ENCODE results near the gene CFAP77. TPM values are rescaled to one million over a fixed set of nuclear protein-coding genes. Genes with fewer than 3 reads are reported as not detected.

Gene CFAP77
- total RNA-seq, 4 donors from 2014 or later, result not detected

DNA sequence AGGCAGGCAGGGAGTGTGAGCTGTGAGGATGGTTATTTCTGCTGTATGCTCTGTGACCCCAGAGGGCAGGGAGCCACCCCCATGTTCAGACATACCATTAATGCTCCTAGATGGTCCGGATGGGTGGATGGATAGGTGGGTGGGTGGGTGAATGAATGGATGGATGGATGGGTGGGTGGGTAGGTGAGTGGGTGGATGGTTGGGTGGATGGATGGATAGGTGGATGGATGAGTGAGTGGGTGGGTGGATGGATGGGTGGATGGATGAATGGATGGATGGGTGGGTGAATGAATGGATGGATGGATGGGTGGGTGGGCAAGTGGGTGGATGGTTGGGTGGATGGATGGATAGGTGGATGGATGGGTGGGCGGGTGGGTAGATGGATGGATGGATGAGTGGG, 109.0 kb downstream of the CFAP77 start:
- H3K4me3 ChIP-seq, result no peak overlapping the region
- H3K4me1 ChIP-seq, result no peaks in the 10 kb centered on the region
- DNase-seq, result no peak
- H3K27ac ChIP-seq, result no peak overlapping the region
- WGBS, 2 donors (ENCODE audit: low coverage in 1 of 2), result 40 to 69% methylated on average over 1 to 2 of the region's 2 CpGs
- H3K36me3 ChIP-seq, result no peaks in the 10 kb centered on the region
- in situ Hi-C loops (cut with MboI; ENCODE audit: low pct_ligation_motif_present in 1 of 4, low pct_unique_long_range_greater_than_20kb in 1 of 4, low sequenced_read_pairs in 3 of 4) (loop anchor here in 1 of 4 donors (10.0 kb wide), 2 partner anchors 56 to 286 kb away; no protein-coding TSS in a partner anchor), intact Hi-C loops (cut with DNase I; ENCODE audit: low total_unique reads) (no loop called here)
- H3K9me3 ChIP-seq, result no peaks in the 10 kb centered on the region
- H3K27me3 ChIP-seq, result peaks cover 17% of the 10 kb centered on the region
- TF ChIP-seq EP300 (IDR thresholded peaks at IDR 0.05; ENCODE audit: low read depth), result no peak
- no peak for TF ChIP-seq POLR2AphosphoS5 (IDR thresholded peaks at IDR 0.05)
- TF ChIP-seq, protein P1, sequence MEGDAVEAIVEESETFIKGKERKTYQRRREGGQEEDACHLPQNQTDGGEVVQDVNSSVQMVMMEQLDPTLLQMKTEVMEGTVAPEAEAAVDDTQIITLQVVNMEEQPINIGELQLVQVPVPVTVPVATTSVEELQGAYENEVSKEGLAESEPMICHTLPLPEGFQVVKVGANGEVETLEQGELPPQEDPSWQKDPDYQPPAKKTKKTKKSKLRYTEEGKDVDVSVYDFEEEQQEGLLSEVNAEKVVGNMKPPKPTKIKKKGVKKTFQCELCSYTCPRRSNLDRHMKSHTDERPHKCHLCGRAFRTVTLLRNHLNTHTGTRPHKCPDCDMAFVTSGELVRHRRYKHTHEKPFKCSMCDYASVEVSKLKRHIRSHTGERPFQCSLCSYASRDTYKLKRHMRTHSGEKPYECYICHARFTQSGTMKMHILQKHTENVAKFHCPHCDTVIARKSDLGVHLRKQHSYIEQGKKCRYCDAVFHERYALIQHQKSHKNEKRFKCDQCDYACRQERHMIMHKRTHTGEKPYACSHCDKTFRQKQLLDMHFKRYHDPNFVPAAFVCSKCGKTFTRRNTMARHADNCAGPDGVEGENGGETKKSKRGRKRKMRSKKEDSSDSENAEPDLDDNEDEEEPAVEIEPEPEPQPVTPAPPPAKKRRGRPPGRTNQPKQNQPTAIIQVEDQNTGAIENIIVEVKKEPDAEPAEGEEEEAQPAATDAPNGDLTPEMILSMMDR (IDR thresholded peaks at IDR 0.05), result no peak
- TF ChIP-seq POLR2A (IDR thresholded peaks at IDR 0.05), result no peak

DNA sequence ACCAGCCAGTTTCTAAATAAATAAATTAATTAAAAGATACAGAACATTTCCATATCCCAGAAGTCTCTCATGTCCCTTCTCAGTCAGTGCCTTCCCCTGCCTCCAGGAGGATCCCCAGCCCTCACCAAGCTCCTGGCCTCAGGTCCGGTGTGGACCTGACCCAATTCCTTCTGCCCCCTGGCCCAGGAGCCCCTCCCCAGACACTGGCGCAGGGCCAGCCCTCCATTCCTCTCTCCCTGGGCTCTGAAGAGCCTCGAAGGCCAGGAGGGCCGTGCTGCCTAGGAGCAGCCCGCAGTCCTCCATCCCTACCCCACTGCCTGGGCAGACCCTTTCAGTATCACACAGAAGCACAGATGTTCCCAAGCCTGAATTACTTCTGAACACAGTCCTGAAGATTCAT, 110.6 kb downstream of the CFAP77 start:
- intact Hi-C loops (cut with DNase I; ENCODE audit: low total_unique reads), result no loop called here
- TF ChIP-seq EP300 (IDR thresholded peaks at IDR 0.05; ENCODE audit: low read depth), result no peak
- H3K27ac ChIP-seq, result no peak overlapping the region
- no peaks in the 10 kb centered on the region for H3K9me3 ChIP-seq
- H3K27me3 ChIP-seq, result peaks cover 7% of the 10 kb centered on the region
- DNase-seq, result no peak
- in situ Hi-C loops (cut with MboI; ENCODE audit: low pct_ligation_motif_present in 1 of 4, low pct_unique_long_range_greater_than_20kb in 1 of 4, low sequenced_read_pairs in 3 of 4), result no loop called here
- no peaks in the 10 kb centered on the region for H3K36me3 ChIP-seq
- 85% methylated on average over 5 of the region's 5 CpGs; no CpG with 5 or more reads in 1 of the 2 donors for WGBS, 2 donors (ENCODE audit: low coverage in 1 of 2)
- no peaks in the 10 kb centered on the region for H3K4me1 ChIP-seq
- H3K4me3 ChIP-seq, result no peak overlapping the region

DNA sequence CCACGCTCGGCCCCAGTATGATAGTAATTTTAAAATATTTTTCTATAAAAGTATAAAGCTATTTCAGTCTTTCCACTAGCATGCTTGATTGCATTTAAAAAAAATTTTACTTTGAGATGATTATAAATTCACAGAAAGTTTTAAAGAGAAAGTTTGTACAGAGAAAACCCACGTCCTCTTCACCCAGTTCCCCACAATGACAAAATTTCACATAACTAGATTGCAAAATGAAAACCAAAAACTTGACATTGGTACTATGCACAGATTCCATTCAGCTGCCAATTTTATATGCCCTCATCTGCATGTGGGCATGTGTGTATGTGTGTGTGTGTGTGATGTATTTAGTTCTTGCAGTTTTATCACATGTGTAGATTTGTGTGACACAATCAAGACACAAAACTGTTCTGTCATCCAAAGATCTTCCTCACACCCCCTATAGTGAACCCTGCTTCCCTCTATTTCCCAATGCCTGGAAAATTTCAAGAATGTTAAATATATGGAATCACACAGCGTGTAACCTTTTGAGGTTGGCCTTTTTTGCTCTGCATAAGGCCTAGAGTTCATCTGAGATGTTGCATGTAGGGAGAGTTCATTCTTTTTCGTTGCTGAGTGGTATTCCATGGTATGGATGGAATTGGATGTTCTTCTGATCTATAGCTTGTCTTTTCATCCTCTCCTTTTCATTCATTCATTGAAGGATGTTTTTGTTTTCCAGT, 115.5 kb downstream of the CFAP77 start:
- Histone ChIP-seq H3K27me3 (peaks cover 10% of the 10 kb centered on the region), H3K36me3 (no peaks in the 10 kb centered on the region), H3K9me3 (no peaks in the 10 kb centered on the region), H3K27ac (no peak overlapping the region), H3K4me3 (no peak overlapping the region), H3K4me1 (no peaks in the 10 kb centered on the region)
- intact Hi-C loops (cut with DNase I; ENCODE audit: low total_unique reads) (no loop called here), in situ Hi-C loops (cut with MboI; ENCODE audit: low pct_ligation_motif_present in 1 of 4, low pct_unique_long_range_greater_than_20kb in 1 of 4, low sequenced_read_pairs in 3 of 4) (no loop called here)
- TF ChIP-seq, protein P1 (IDR thresholded peaks at IDR 0.05), result no peak
- TF ChIP-seq POLR2A (IDR thresholded peaks at IDR 0.05) (no peak), POLR2AphosphoS5 (IDR thresholded peaks at IDR 0.05) (no peak), EP300 (IDR thresholded peaks at IDR 0.05; ENCODE audit: low read depth) (no peak)
- 78 to 80% methylated on average over 5 of the region's 5 CpGs for WGBS, 2 donors (ENCODE audit: low coverage in 1 of 2)
- no peak for DNase-seq

DNA sequence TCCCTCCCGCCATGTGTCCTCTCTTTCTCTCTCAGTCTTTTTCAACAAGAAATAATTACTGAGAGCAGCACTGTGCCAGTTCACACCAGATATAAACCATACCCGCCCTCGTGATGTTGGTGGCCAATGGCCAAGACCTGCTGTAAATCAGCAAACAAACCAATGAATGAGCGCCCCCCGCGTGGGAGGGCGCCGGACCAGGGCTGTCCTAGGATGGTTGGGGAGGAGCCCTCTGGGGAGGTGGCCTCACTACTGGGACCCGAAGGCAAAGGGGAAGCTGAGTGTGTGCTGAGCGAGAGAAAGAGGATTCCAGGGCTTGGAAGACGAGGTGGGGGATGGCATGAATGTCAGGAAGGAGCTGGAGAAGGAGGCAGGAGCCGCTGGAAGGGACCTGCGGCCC, 121.2 kb downstream of the CFAP77 start:
- intact Hi-C loops (cut with DNase I; ENCODE audit: low total_unique reads), result no loop called here
- no peak for DNase-seq
- TF ChIP-seq, protein P1 (IDR thresholded peaks at IDR 0.05), result no peak
- TF ChIP-seq POLR2AphosphoS5 (IDR thresholded peaks at IDR 0.05), result peak in 1 of 3 donors; percentile 11
- in situ Hi-C loops (cut with MboI; ENCODE audit: low pct_ligation_motif_present in 1 of 4, low pct_unique_long_range_greater_than_20kb in 1 of 4, low sequenced_read_pairs in 3 of 4), result no loop called here
- no peaks in the 10 kb centered on the region for H3K4me1 ChIP-seq
- no peak overlapping the region for H3K4me3 ChIP-seq
- H3K27me3 ChIP-seq, result peaks cover 27% of the 10 kb centered on the region
- H3K36me3 ChIP-seq, result no peaks in the 10 kb centered on the region
- H3K27ac ChIP-seq, result no peak overlapping the region
- H3K9me3 ChIP-seq, result peaks cover 0 to 3% of the 10 kb centered on the region in 2 donors
- 23 to 40% methylated on average over 5 to 13 of the region's 13 CpGs for WGBS, 2 donors (ENCODE audit: low coverage in 1 of 2)

Data from transverse colon (tissue), 4 donors.